Endothelial cell of umbilical vein (primary cell): Measurements from ENCODE around the gene TMEM270. TPM values are rescaled to one million over a fixed set of nuclear protein-coding genes. Genes with fewer than 3 reads are reported as not detected.

Experiments used
- BruUV-seq: library from RNA; stranded (reverse); fragments of 400-500 nt; replicated peaks from 2 replicates; lab custom pipeline; 2021; lab: Mats Ljungman, UMichigan
- CTCF ChIA-PET: fragments of 300-600, 350-600 bp; sonication (Branson Sonifier 250); formaldehyde crosslinking; loops from one replicate; lab custom pipeline; 2021; ENCODE audit warnings: antibody characterized with exemption, inconsistent platforms; lab: Charles Lee
- POLR2A ChIA-PET: fragments of 300-600, 350-600 bp; sonication (Branson Sonifier 250); formaldehyde crosslinking; loops from one replicate; lab custom pipeline; 2021; ENCODE audit warnings: antibody characterized with exemption, inconsistent platforms; lab: Charles Lee
- DNase-seq: peaks from one replicate; pipeline ENCODE4 v3.0.0-alpha.2; 2011; ENCODE audit warnings: low read depth, low spot score
- FAIRE-seq: peaks from 2 replicates; lab custom pipeline; 2011; peaks lifted over from hg19 to GRCh38; lab: Jason Lieb, UNC
- H2AFZ ChIP-seq: 2 replicates; pipeline ENCODE4 v1.6.0; 2012; ENCODE audit warnings: low read depth, low read length, control low read depth, inconsistent platforms
- H3K27ac ChIP-seq: 2 replicates; pipeline ENCODE4 v1.5.1; 2011; ENCODE audit warnings: low read depth, mild to moderate bottlenecking, control low read depth, low read length, moderate library complexity; ENCODE audit not compliant: insufficient read depth
- H3K27me3 ChIP-seq, 2 experiments: 2 replicates each; pipeline versions ENCODE4 v1.6.0 to v1.6.1; 2011; ENCODE audit warnings: low read length in 2 of 2, mixed read lengths in 1 of 2; ENCODE audit not compliant: control insufficient read depth in 2 of 2, insufficient read depth in 2 of 2
- H3K36me3 ChIP-seq, 2 experiments: 2 replicates in 1 of 2; 3 replicates in 1 of 2; pipeline ENCODE4 v1.5.1; 2011; ENCODE audit warnings: low read length in 2 of 2, mild to moderate bottlenecking in 1 of 2, moderate library complexity in 1 of 2; ENCODE audit not compliant: control insufficient read depth in 2 of 2, insufficient read depth in 2 of 2; ENCODE audit errors: extremely low read depth in 1 of 2
- H3K4me1 ChIP-seq: 3 replicates; pipeline ENCODE4 v1.5.1; 2011; ENCODE audit warnings: mild to moderate bottlenecking, low read length; ENCODE audit not compliant: control insufficient read depth, insufficient read depth; ENCODE audit errors: extremely low read depth
- H3K4me2 ChIP-seq: 2 replicates; pipeline ENCODE4 v1.6.1; 2011; ENCODE audit warnings: low read length, control low read depth, mixed read lengths; ENCODE audit not compliant: insufficient read depth
- H3K4me3 ChIP-seq, 3 experiments: fragments of 200-600 bp in 1 of 3; sonication (generic), shearing (Covaris generic) in 1 of 3; replicated peaks in 1 of 3; 2 replicates each; pipeline ENCODE4 v1.5.1; 2011 to 2016; ENCODE audit warnings: control low read depth in 3 of 3, low read length in 3 of 3, mild to moderate bottlenecking in 2 of 3, inconsistent platforms in 1 of 3, low read depth in 1 of 3, moderate library complexity in 1 of 3; ENCODE audit not compliant: insufficient read depth in 1 of 3
- H3K79me2 ChIP-seq: 2 replicates; pipeline ENCODE4 v1.6.0; 2012; ENCODE audit warnings: low read length, inconsistent platforms; ENCODE audit not compliant: control insufficient read depth, insufficient read depth
- H3K9ac ChIP-seq: replicated peaks from 2 replicates; pipeline ENCODE3; 2011; ENCODE audit warnings: low read length, control low read depth; ENCODE audit not compliant: insufficient read depth; ENCODE audit errors: extremely low read depth
- H3K9me1 ChIP-seq: replicated peaks from 3 replicates; pipeline ENCODE4 v1.6.0; 2011; ENCODE audit warnings: mild to moderate bottlenecking, low read length; ENCODE audit not compliant: control insufficient read depth, insufficient read depth; ENCODE audit errors: extremely low read depth
- H3K9me3 ChIP-seq: replicated peaks from 2 replicates; pipeline ENCODE4 v1.5.1; 2012; ENCODE audit warnings: low read length, inconsistent platforms; ENCODE audit not compliant: control insufficient read depth, insufficient read depth
- H4K20me1 ChIP-seq: replicated peaks from 2 replicates; pipeline ENCODE3; 2011; ENCODE audit warnings: mild to moderate bottlenecking, low read length; ENCODE audit not compliant: control insufficient read depth, insufficient read depth; ENCODE audit errors: extremely low read depth
- EZH2 ChIP-seq: IDR thresholded peaks from 2 replicates; pipeline ENCODE4 v1.6.1; 2012; ENCODE audit warnings: borderline replicate concordance, low read depth, mild to moderate bottlenecking, moderate library complexity, low read length, inconsistent platforms; ENCODE audit not compliant: severe bottlenecking
- FOS ChIP-seq: IDR thresholded peaks from 2 replicates; pipeline ENCODE4 v1.6.1; 2011; ENCODE audit warnings: mild to moderate bottlenecking, low read length, moderate library complexity, borderline replicate concordance; ENCODE audit not compliant: insufficient read depth
- GATA2 ChIP-seq: IDR thresholded peaks from 2 replicates; pipeline ENCODE4 v1.7.0; 2011; ENCODE audit warnings: low read depth, mild to moderate bottlenecking, moderate library complexity, mixed read lengths, low read length; ENCODE audit not compliant: insufficient read length, insufficient read depth
- JUN ChIP-seq: IDR thresholded peaks from 2 replicates; pipeline ENCODE4 v1.6.1; 2011; ENCODE audit warnings: borderline replicate concordance, low read depth; ENCODE audit not compliant: insufficient read length, insufficient read depth
- MYC ChIP-seq: IDR thresholded peaks from one replicate; pipeline ENCODE4 v1.6.1; 2011; ENCODE audit warnings: mild to moderate bottlenecking, low read depth, low read length
- POLR2A ChIP-seq: IDR thresholded peaks from 2 replicates; pipeline ENCODE4 v1.6.1; 2012; ENCODE audit warnings: low read depth, mild to moderate bottlenecking, control low read depth, low read length
- POLR2AphosphoS5 ChIP-seq: IDR thresholded peaks from 2 replicates; pipeline ENCODE4 v1.6.1; 2012; ENCODE audit warnings: low read depth, mild to moderate bottlenecking, control low read depth, low read length, moderate library complexity; ENCODE audit not compliant: insufficient read depth
- dilution Hi-C: fragments of 300-500 bp; cut with MboI; formaldehyde crosslinking; loops from one replicate; pipeline ENCODE4 v1.15.0; 2019; ENCODE audit warnings: low sequenced_read_pairs; ENCODE audit not compliant: extremely low pct_ligation_motif_present
- intact Hi-C: fragments of 100-400 bp; cut with micrococcal nuclease; formaldehyde crosslinking; loops from one replicate; pipeline ENCODE4 v1.10.0; 2022
- polyA plus RNA-seq, 4 experiments: library from polyadenylated mRNA; depleted of rRNA in 3 of 4; stranded (reverse) in 3 of 4; unstranded in 1 of 4; fragments of >200 nt; gene quantifications; 2 replicates each; pipeline versions ENCODE4 v1.2.1 to v1.2.3, GENCODE V29; 2011 to 2012; ENCODE audit warnings: missing spikeins in 1 of 4
- total RNA-seq: library from RNA; stranded (reverse); gene quantifications from 2 replicates; pipeline ENCODE4 v1.2.3, GENCODE V29; 2021
- TF ChIP-seq, protein P1 (sequence below): IDR thresholded peaks from 2 replicates; pipeline ENCODE4 v1.6.1; 2011; ENCODE audit not compliant: insufficient read depth, insufficient read length
- TF ChIP-seq, protein P2 (sequence below), 2 donors: IDR thresholded peaks; 1 replicate in 1 of 2; 2 replicates in 1 of 2; pipeline ENCODE4 v1.5.1; 2011; ENCODE audit warnings: low read length in 2 of 2, mild to moderate bottlenecking in 2 of 2, moderate library complexity in 2 of 2, control low read depth in 1 of 2, inconsistent platforms in 1 of 2, low read depth in 1 of 2; ENCODE audit not compliant: insufficient read depth in 1 of 2; ENCODE audit errors: extremely low read depth in 1 of 2

Gene TMEM270
- total and polyA plus RNA-seq, 2 donors (not counting 3 experiments of a cell fraction or from before 2014, with no cell fraction given): not detected

DNA sequence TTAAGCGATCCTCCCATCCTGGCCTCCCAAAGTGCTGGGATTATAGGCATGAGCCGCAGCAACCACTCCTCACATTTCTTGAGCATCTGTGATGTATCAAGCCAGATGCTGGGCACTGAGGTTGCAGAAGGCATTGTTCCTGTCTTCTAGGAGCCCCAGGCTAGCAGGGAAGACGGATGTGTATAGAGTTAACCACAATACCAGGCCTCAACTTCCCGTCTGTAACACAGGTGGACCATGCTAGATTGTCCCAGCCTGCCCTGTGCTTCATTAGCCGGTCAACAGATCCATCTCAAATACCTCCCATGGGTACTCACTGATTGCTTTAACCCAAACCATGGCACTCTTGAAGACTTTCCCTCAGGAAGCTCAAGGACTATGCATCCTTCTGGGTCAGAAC lies 32.0 kb upstream of the TMEM270 start:
- no peaks in the 10 kb centered on the region for H3K9me1 ChIP-seq
- no peaks in the 10 kb centered on the region for H4K20me1 ChIP-seq
- ChIA-PET POLR2A (interaction anchor here (1.0 kb wide), 1 partner anchor 22 kb away, joined by 3 read pairs; no protein-coding TSS in a partner anchor), CTCF (interaction anchor here (1.4 kb wide), 1 partner anchor 14 kb away, joined by 4 read pairs; the partner anchor contains the start of gene METTL27)
- DNase-seq: no peak
- peaks cover 5% of the 10 kb centered on the region for H3K4me1 ChIP-seq
- dilution Hi-C loops: no loop called here
- H3K79me2 ChIP-seq: no peaks in the 10 kb centered on the region
- H3K27ac ChIP-seq: no peak overlapping the region
- no peak overlapping the region for H2AFZ ChIP-seq
- H3K27me3 ChIP-seq: no peaks in the 10 kb centered on the region
- no TSS peak for BruUV-seq
- no peaks in the 10 kb centered on the region for H3K9me3 ChIP-seq
- intact Hi-C loops: loop anchor here (2.0 kb wide), 1 partner anchor 14 kb away; the partner anchor contains the start of gene METTL27
- no peak overlapping the region for H3K4me2 ChIP-seq
- H3K36me3 ChIP-seq: no peaks in the 10 kb centered on the region
- no peak overlapping the region for H3K9ac ChIP-seq
- no peak for TF ChIP-seq POLR2AphosphoS5
- no peak for TF ChIP-seq EZH2
- no peak overlapping the region for H3K4me3 ChIP-seq
- no peak for FAIRE-seq

DNA sequence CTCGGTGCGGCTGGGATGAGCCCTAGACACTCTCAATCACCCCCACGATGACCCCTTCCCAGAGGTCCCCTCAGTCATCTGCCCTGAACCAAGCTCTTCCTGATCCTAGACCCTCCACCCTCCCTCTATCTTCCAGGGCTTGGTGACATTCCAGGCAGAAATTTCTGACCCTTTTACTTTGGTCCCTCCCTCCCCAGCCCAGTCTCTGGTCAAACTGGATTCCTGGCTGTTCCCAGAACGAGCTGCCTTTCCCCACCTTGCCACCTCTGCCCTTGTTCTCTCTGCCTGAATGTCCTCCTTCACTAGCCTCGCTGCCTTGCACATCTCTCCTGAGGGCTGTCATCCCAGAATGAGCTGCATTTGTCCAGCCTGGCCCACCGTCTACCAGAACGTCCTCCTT lies 31.5 kb upstream of the TMEM270 start:
- POLR2A ChIA-PET: interaction anchor here (1.0 kb wide), 1 partner anchor 21 kb away, joined by 3 read pairs; no protein-coding TSS in a partner anchor
- intact Hi-C loops (loop anchor here (2.0 kb wide), 1 partner anchor 13 kb away; the partner anchor contains the start of gene METTL27), dilution Hi-C loops (no loop called here)
- no peak overlapping the region for H2AFZ ChIP-seq
- no peak overlapping the region for H3K4me3 ChIP-seq
- no peaks in the 10 kb centered on the region for H3K36me3 ChIP-seq
- CTCF ChIA-PET: interaction anchor here (1.4 kb wide), 1 partner anchor 13 kb away, joined by 4 read pairs; the partner anchor contains the start of gene METTL27
- H3K9ac ChIP-seq: no peak overlapping the region
- no peaks in the 10 kb centered on the region for H4K20me1 ChIP-seq
- DNase-seq (no peak), FAIRE-seq (no peak)
- no peaks in the 10 kb centered on the region for H3K9me1 ChIP-seq
- peaks cover 5% of the 10 kb centered on the region for H3K4me1 ChIP-seq
- no peaks in the 10 kb centered on the region for H3K79me2 ChIP-seq
- no TSS peak for BruUV-seq
- TF ChIP-seq FOS (no peak), POLR2A (no peak), POLR2AphosphoS5 (no peak), JUN (no peak), MYC (no peak), GATA2 (no peak), EZH2 (no peak)
- TF ChIP-seq, protein P1, sequence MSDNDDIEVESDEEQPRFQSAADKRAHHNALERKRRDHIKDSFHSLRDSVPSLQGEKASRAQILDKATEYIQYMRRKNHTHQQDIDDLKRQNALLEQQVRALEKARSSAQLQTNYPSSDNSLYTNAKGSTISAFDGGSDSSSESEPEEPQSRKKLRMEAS: no peak
- TF ChIP-seq, protein P2, sequence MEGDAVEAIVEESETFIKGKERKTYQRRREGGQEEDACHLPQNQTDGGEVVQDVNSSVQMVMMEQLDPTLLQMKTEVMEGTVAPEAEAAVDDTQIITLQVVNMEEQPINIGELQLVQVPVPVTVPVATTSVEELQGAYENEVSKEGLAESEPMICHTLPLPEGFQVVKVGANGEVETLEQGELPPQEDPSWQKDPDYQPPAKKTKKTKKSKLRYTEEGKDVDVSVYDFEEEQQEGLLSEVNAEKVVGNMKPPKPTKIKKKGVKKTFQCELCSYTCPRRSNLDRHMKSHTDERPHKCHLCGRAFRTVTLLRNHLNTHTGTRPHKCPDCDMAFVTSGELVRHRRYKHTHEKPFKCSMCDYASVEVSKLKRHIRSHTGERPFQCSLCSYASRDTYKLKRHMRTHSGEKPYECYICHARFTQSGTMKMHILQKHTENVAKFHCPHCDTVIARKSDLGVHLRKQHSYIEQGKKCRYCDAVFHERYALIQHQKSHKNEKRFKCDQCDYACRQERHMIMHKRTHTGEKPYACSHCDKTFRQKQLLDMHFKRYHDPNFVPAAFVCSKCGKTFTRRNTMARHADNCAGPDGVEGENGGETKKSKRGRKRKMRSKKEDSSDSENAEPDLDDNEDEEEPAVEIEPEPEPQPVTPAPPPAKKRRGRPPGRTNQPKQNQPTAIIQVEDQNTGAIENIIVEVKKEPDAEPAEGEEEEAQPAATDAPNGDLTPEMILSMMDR (IDR thresholded peaks at IDR 0.05; ENCODE audit: extremely low read depth in 1 of 2, insufficient read depth in 1 of 2, low read depth in 1 of 2, low read length in 2 of 2): no peak
- no peak overlapping the region for H3K4me2 ChIP-seq
- no peaks in the 10 kb centered on the region for H3K27me3 ChIP-seq
- H3K27ac ChIP-seq: no peak overlapping the region
- no peaks in the 10 kb centered on the region for H3K9me3 ChIP-seq
